Measurements from ENCODE around the gene ANKDD1A.

ANKDD1A gene

GRCh38 chr15:64895285-64896065, 16.2 kb upstream of the ANKDD1A start:
- DNase-seq (ENCODE audit: low spot score), result peak; percentile 64

GRCh38 chr15:64896371-64897069, 15.2 kb upstream of the ANKDD1A start:
- DNase-seq (ENCODE audit: low spot score), result no peak

- no peak for DNase-seq (ENCODE audit: low spot score)
Observed at GRCh38 chr15:64897345-64897985, 14.2 kb upstream of the ANKDD1A start.

DNA sequence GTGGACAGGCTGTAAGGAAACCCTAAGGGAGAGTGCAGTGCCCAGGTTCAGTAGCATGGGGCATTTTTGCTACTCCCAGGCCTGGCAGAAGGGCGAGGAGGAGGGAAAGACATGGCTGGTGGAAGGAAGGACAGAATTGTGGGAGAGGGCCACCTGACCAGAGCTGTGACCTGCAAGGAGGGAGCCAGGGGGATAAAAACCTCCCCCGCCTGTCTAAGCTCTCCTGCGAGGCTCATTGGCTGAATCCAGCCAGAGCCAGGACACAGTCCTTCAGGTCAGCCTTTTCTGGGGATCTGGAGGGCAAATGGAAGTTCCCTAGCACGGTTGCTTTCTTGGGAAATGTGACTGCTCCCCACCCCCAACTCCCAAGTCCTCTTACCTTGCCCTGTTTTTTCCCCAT, 13.3 kb upstream of the ANKDD1A start:
- no peak for DNase-seq (ENCODE audit: low spot score)

DNA sequence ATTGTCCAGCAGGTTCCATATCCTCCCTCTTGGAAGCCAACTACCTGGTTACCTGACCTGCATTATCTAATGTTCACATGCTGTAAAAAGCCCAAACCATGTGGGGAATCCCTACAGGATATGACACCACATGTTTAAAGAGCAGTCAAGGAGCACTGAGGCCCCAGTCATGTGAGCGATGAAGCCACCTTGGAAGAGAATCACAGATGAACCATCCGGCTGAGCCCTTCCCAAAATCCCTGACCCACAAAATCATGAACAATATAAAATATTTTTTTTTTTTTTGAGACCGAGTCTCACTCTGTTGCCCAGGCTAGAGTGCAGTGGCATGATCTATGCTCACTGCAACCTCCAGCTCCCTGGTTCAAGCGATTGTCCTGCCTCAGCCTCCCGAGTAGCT, 10.6 kb upstream of the ANKDD1A start:
- DNase-seq (ENCODE audit: low spot score), result no peak

DNA sequence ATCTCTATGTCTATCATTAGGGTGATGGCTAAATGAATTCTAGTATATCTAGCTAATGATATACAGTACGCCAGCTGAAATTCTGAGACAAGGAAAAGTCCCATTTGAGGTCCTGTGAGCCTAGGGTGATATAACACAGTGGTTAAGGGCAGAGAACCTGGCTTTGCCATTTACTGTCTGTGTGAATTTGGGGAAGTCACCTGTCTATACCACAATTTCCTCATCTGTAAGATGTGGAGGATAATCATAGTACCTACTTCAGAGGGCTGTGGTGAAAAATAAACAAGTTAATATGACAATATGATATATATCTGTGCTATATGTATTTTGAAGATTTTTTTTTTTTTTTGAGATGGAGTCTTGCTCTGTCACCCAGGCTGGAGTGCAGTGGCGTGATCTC, 9.8 kb upstream of the ANKDD1A start:
- DNase-seq (ENCODE audit: low spot score), result peak; percentile 67

DNA sequence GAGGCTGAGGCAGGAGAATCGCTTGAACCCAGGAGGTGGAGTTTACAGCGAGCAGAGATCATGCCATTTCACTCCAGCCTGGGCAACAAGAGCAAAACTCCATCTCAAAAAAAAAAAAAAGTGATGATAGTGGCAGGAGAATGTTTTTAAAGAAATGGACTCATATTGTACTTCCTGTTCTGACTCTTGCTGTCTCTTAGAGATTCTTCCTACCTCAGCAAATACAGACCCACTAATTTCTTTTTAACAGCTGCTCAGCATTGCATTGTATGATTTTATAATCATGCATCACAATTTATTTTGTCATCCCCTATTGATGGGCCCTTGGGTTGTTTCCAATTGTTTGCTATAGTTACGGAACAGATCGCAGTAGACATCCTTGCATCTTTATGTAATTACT, 8.8 kb upstream of the ANKDD1A start:
- DNase-seq (ENCODE audit: low spot score), result no peak

DNA sequence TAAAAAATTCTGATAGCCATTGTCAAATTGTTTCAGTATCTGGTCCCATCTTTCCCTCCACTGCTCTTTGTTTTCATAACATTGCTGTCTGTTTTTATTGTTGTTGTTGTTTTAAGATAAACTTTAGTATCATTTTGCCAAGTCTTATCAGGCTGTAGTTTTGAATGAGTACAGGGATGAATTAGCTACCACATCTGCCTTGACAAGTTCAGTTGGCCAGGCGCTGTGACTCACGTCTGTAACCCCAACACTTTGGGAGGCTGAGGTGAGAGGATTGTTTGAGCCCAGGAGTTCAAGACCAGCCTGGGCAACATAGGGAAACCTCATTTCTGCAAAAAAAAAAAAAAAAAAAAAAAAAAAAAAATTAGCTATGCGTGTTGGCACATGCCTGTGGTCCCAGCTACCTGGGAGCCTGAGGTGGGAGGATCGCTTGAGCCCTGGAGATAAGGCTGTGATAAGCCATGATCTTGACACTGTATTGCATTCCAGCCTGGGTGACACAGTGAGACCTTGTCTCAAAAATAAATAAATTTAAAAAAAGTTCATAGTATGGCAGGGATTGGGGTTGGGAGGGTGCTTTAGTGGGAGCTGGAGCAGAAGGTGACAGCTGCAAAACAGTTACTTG, 8.3 kb upstream of the ANKDD1A start:
- no peak for DNase-seq (ENCODE audit: low spot score)

DNA sequence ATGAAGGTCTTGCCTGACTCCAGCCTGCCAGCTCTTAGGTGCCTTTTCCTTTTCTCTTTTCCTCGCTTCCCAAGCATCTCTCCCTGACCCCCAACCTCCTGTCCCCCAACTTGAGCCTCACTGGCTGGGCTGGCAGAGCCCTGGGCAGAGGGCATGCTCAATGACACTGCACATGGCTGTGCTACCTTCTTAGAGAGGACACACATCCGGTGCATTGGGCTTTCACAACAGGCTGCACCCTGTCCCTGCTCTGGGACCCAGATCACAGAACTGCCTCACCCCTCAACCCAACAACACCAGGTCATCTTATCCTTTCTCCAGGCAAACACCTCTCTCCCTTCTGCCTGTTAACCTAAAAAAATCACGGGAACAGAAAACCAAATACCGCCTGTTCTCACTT, 7.5 kb upstream of the ANKDD1A start:
- no peak for DNase-seq (ENCODE audit: low spot score)

- DNase-seq (ENCODE audit: low spot score), result peak; percentile 77
Observed at GRCh38 chr15:64905119-64905831, 6.4 kb upstream of the ANKDD1A start.

DNA sequence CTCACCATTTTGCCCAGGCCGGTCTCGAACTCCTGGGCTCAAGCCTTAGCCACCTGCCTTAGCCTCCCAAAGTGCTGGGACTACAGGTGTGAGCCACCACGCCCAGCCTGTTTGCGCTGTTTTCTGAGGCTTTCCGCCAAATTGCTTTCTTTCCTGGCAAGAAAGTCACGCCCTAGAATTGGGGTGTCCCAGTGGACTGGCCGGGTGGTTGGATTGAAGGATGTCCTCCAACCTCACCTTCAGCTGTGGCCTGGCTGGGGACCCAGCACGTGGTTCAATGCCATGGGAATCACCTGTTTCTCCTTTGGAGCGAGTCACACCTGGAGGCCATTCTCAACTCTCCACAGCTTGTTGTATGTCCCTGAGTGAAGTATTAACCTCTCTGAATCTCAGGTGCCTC, 5.8 kb upstream of the ANKDD1A start:
- no peak for DNase-seq (ENCODE audit: low spot score)

- no peak for DNase-seq (ENCODE audit: low spot score)
Observed at GRCh38 chr15:64906402-64906801, 5.3 kb upstream of the ANKDD1A start.

DNA sequence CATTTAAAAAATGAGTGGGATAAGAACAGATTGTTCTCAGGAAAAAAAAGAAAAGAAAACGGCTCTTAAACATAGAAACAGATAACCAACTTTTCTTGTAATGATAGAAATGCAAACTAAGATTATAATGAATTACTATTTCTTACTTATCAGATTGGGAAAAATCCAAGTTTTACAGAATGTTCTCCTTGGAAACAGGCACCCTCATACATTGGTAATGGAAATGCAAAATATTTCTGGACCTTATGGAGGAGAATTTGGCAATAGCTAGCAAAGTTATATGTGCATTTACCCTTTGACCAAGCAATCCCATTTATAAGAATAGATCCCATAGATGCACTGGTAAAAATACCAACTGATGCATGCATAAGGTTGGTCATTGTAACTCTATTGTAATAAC, 3.7 kb upstream of the ANKDD1A start:
- DNase-seq (ENCODE audit: low spot score), result no peak

DNA sequence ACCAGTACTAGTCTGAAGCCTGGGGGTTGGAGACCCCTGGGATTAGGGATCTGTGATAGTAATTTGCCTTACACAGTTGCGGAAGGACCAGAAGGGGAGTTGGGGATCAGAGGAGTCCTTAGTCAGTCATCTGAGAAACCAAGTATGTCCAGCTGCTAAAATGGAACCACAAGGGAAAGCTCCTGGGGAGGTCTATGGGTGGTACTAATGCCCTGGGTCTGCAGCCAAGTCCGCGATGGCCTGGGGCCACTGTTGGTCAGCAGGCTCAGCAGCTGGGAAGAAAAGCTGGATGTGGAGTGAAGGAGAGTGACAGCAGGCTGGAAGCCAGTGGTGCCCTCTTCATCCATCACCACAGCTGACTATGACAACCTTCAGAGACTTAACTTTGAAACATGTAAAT, 2.2 kb upstream of the ANKDD1A start:
- no peak for DNase-seq (ENCODE audit: low spot score)

- DNase-seq (ENCODE audit: low spot score), result no peak
Observed at GRCh38 chr15:64912379-64913325, 950 bp downstream of the ANKDD1A start.

DNA sequence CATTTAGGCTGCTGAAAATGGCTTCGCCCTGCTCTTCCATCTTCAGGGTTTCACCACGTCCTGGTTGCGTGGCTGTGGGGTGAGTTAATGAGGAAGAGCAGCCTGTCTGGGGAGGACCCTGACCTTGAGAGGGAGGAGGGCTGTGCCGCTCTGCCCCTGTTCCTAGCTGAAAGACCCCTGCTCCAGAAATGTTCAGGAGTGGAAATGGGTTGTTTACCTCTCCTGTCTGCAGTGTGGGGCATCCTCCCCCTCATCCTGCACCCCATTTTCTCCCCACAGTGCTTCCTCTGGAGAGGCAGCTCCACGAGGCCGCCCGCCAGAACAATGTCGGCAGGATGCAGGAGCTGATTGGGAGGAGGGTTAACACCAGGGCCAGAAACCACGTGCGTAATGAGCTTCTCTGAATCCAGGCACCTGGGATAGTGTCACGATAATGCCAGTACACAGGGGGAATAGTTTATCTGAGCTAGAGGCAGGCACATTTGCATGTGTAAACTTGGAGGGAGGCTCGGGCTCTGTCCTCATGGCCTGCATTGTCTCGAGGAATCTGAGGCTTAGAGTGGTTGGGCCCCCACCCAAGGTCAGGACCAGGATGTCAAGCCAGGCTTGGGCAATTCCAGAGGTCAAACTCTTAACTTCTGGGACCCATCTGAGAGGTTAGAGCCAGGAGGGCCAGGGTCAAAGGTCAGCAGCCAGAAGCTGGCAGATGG, 4.0 kb downstream of the ANKDD1A start:
- no peak for DNase-seq (ENCODE audit: low spot score)

DNA sequence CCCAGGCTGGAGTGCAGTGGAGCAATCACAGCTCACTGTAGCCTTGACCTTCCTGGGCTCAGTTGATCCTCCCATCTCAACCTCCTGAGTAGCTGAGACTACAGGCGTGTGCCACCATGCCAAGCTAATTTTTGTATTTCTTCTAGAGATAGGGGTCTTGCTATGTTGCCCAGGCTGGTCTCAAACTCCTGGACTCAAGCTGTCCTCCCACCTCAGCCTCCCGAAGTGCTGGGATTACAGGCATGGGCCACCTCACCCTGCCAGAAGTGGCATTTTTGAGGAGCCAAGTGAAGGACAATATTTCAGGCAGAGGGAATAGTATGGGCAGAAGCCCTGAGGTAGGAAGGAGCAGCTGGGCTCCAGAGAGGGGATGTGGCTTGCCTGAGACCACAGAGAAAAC, 4.7 kb downstream of the ANKDD1A start:
- DNase-seq (ENCODE audit: low spot score), result no peak

GRCh38 chr15:64917211-64917610, 5.5 kb downstream of the ANKDD1A start:
- no peak for DNase-seq (ENCODE audit: low spot score)

- no peak for DNase-seq (ENCODE audit: low spot score)
Observed at GRCh38 chr15:64919721-64920120, 8.0 kb downstream of the ANKDD1A start.

DNA sequence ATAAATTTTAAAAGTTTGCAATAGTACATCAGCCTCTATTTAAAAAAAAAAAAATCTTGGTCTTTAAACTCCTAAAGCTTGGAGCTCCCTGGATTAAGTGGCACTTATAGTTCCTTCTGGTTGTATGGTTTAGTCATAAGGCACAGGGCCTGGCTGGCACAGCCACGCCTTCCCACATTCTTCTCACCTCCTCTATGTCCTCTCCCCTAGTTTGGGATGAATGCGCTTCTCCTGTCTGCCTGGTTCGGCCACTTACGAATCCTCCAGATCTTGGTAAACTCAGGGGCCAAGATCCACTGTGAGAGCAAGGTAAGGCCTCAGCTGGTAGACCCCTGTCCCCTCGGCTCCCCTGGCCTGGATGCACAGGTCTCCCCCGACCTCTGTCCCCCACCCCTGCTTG, 10.0 kb downstream of the ANKDD1A start:
- DNase-seq (ENCODE audit: low spot score), result no peak
